CD8-positive, alpha-beta memory T cell (primary cell): ENCODE results near the gene VASH2. TPM values are rescaled to one million over a fixed set of nuclear protein-coding genes. Genes with fewer than 3 reads are reported as not detected.

Experiments
- CTCF ChIA-PET: fragments of 350-600 bp; sonication (Branson Sonifier 250); formaldehyde crosslinking; loops from one replicate; lab custom pipeline; 2021; ENCODE audit warnings: antibody characterized with exemption; lab: Charles Lee
- POLR2A ChIA-PET: fragments of 350-600 bp; sonication (Branson Sonifier 250); formaldehyde crosslinking; loops from one replicate; lab custom pipeline; 2021; ENCODE audit warnings: antibody characterized with exemption; lab: Charles Lee
- DNase-seq, 5 donors: peaks; one replicate each; pipeline versions ENCODE4 v3.0.0 to v3.0.0-alpha.2; 2020 to 2022; ENCODE audit warnings: mixed read lengths in 1 of 5
- H3K27ac ChIP-seq: one replicate; pipeline ENCODE4 v1.7.0; 2013; ENCODE audit warnings: low read depth, mild to moderate bottlenecking, low read length, moderate library complexity
- H3K27me3 ChIP-seq: 2 replicates; pipeline ENCODE4 v1.7.0; 2013; ENCODE audit warnings: low read length, mild to moderate bottlenecking; ENCODE audit not compliant: insufficient read depth, poor library complexity, severe bottlenecking
- H3K36me3 ChIP-seq: 2 replicates; pipeline ENCODE4 v1.7.0; 2013; ENCODE audit warnings: mild to moderate bottlenecking, low read length, moderate library complexity; ENCODE audit not compliant: insufficient read depth
- H3K4me1 ChIP-seq: 2 replicates; pipeline ENCODE4 v1.7.0; 2013; ENCODE audit warnings: mild to moderate bottlenecking, low read length, moderate library complexity; ENCODE audit not compliant: insufficient read depth
- H3K4me3 ChIP-seq: 2 replicates; pipeline ENCODE4 v1.7.0; 2013; ENCODE audit warnings: mild to moderate bottlenecking, low read length
- H3K9me3 ChIP-seq: 2 replicates; pipeline ENCODE4 v1.7.0; 2013; ENCODE audit warnings: mild to moderate bottlenecking, low read length
- H3K27ac Mint-ChIP-seq, 8 donors: one replicate each; pipeline ENCODE4 v1.8.0; 2020 to 2021; ENCODE audit warnings: mixed read lengths in 8 of 8, mild to moderate bottlenecking in 6 of 8, inconsistent platforms in 3 of 8, moderate library complexity in 3 of 8
- H3K27me3 Mint-ChIP-seq, 2 donors: one replicate each; pipeline ENCODE4 v1.8.0; 2020 to 2021; ENCODE audit warnings: mixed read lengths in 2 of 2, mild to moderate bottlenecking in 1 of 2, moderate library complexity in 1 of 2
- H3K36me3 Mint-ChIP-seq, 3 donors: one replicate each; pipeline ENCODE4 v1.8.0; 2020 to 2021; ENCODE audit warnings: mixed read lengths in 3 of 3, inconsistent platforms in 1 of 3, mild to moderate bottlenecking in 1 of 3
- H3K4me1 Mint-ChIP-seq, 3 donors: one replicate each; pipeline ENCODE4 v1.8.0; 2020 to 2021; ENCODE audit warnings: mixed read lengths in 3 of 3, inconsistent platforms in 1 of 3, mild to moderate bottlenecking in 1 of 3
- H3K4me3 Mint-ChIP-seq, 7 donors: one replicate each; pipeline ENCODE4 v1.8.0; 2020 to 2021; ENCODE audit warnings: mixed read lengths in 7 of 7, mild to moderate bottlenecking in 6 of 7, moderate library complexity in 4 of 7, inconsistent platforms in 2 of 7
- H3K9me3 Mint-ChIP-seq, 5 donors: one replicate each; pipeline ENCODE4 v1.8.0; 2020 to 2022; ENCODE audit warnings: mixed read lengths in 5 of 5, mild to moderate bottlenecking in 3 of 5, moderate library complexity in 2 of 5, inconsistent platforms in 1 of 5
- polyA plus RNA-seq: library from polyadenylated mRNA; unstranded; fragments of 300-500 nt; fragmentation: Illumina TruSeq; gene quantifications from one replicate; pipeline ENCODE4 v1.2.3, GENCODE V29; 2021
- total RNA-seq, 2 experiments: library from RNA; stranded (reverse); gene quantifications; one replicate each; pipeline ENCODE4 v1.2.3, GENCODE V29; 2021

Gene VASH2
- total and polyA plus RNA-seq, 3 experiments from 2014 or later: 0.07 to 0.18 TPM; not detected in 1

DNA sequence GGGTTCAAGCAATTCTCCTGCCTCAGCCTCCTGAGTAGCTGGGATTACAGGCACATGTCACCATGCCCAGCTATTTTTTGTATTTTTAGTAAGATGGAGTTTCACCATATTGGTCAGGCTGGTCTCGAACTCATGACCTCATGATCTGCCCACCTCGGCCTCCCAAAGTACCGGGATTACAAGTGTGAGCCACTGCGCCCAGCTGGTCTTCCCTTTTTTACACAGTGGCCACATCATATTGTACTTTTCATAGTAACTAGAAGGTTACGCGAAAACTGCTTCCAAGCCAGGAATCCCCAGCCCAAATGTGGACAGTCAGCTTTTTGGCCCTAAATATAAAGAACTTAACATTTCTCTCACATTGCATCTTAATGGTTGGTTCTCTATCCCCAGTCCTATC, 4.2 kb downstream of the VASH2 start:
- DNase-seq: no peak
- Histone ChIP-seq H3K9me3 (no peaks in the 10 kb centered on the region), H3K27ac (no peak overlapping the region), H3K27me3 (peaks cover 16% of the 10 kb centered on the region), H3K36me3 (no peaks in the 10 kb centered on the region), H3K4me3 (no peak overlapping the region), H3K4me1 (no peaks in the 10 kb centered on the region)
- Mint-ChIP-seq H3K36me3 (no peaks in the 10 kb centered on the region), H3K27me3 (peaks cover 33 to 72% of the 10 kb centered on the region in 2 donors), H3K27ac (no peak overlapping the region), H3K9me3 (peaks cover 0 to 1% (median 0%) of the 10 kb centered on the region in 5 donors), H3K4me1 (peaks cover 7 to 20% (median 9%) of the 10 kb centered on the region in 3 donors), H3K4me3 (no peak overlapping the region)
- CTCF ChIA-PET: no interaction called here
- POLR2A ChIA-PET: no interaction called here

DNA sequence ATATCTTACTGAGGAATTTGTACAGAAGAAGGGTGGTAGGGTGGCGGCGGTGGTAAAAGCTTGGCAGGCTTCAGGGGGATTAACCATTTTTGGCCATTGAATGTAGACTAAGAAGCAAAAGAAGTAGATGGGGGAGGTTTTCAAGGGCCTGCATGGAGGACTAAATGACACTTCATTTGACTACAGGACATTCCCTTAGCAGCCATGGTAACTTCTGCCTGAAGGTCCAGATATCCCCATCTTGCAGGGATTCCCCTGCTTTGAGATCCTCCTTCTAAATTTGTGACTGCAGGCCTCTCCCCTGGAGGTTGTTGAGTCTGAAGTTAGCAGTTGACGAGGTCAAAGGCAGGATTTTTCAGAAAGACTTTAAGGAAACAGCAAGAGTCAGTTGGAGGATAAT, 4.8 kb downstream of the VASH2 start:
- Mint-ChIP-seq H3K4me3 (no peak overlapping the region), H3K36me3 (no peaks in the 10 kb centered on the region), H3K9me3 (peaks cover 0 to 1% (median 0%) of the 10 kb centered on the region in 5 donors), H3K4me1 (peaks cover 7 to 14% (median 9%) of the 10 kb centered on the region in 3 donors), H3K27ac (no peak overlapping the region), H3K27me3 (peaks cover 33 to 68% of the 10 kb centered on the region in 2 donors)
- Histone ChIP-seq H3K9me3 (no peaks in the 10 kb centered on the region), H3K27ac (no peak overlapping the region), H3K4me3 (no peak overlapping the region), H3K36me3 (no peaks in the 10 kb centered on the region), H3K27me3 (peaks cover 16% of the 10 kb centered on the region), H3K4me1 (no peaks in the 10 kb centered on the region)
- POLR2A ChIA-PET: no interaction called here
- DNase-seq: no peak
- CTCF ChIA-PET: no interaction called here

DNA sequence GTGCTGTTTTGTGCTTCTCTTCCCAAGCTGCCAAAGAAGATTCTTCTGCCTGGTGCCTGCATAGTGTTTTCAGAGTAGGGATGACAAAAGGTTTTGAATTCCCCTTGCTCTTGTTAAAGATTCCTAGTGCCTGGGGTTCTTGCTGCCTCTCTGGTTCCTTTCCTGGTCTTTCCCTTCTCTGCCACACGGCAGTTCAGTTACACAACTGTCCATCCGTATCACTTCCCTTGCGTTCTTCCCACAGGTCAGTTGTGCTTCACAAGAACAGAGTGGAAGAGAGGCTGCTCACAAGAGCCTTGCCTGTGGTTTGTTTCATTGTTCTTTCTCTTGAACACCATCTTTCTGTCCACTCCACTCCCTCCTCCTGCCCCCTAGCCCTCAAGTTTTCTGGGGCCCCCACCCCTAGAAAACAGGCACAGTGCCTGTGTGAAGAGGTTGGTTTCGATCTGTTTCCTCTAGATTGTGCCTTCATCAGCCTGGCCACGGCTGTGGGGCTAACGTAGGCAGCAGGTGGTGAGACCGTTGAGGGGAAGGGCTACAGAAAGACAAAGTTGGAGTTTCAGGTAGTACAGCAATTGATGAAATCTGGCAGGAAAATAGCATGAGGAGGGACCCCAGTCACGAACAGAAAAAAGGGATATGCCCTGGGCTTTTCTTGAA, 5.8 kb downstream of the VASH2 start:
- DNase-seq: no peak
- no peak overlapping the region for H3K27ac ChIP-seq
- peaks cover 14% of the 10 kb centered on the region for H3K27me3 ChIP-seq
- H3K36me3 ChIP-seq: no peaks in the 10 kb centered on the region
- Mint-ChIP-seq H3K27ac (no peak overlapping the region), H3K9me3 (peaks cover 0 to 1% (median 0%) of the 10 kb centered on the region in 5 donors), H3K36me3 (no peaks in the 10 kb centered on the region), H3K27me3 (peaks cover 26 to 64% of the 10 kb centered on the region in 2 donors), H3K4me1 (peaks cover 4 to 6% (median 5%) of the 10 kb centered on the region in 3 donors), H3K4me3 (no peak overlapping the region)
- no peaks in the 10 kb centered on the region for H3K4me1 ChIP-seq
- ChIA-PET CTCF (no interaction called here), POLR2A (no interaction called here)
- no peaks in the 10 kb centered on the region for H3K9me3 ChIP-seq
- H3K4me3 ChIP-seq: no peak overlapping the region

- ChIA-PET CTCF (interaction anchor here (1.2 kb wide), 1 partner anchor 208 kb away, joined by 3 read pairs; no protein-coding TSS in a partner anchor), POLR2A (no interaction called here)
- Mint-ChIP-seq H3K27ac (no peak overlapping the region), H3K9me3 (peaks cover 0 to 1% (median 0%) of the 10 kb centered on the region in 5 donors), H3K27me3 (peaks cover 18 to 69% of the 10 kb centered on the region in 2 donors), H3K4me3 (no peak overlapping the region), H3K36me3 (no peaks in the 10 kb centered on the region), H3K4me1 (no peaks in the 10 kb centered on the region)
- H3K4me3 ChIP-seq: no peak overlapping the region
- peaks cover 5% of the 10 kb centered on the region for H3K27me3 ChIP-seq
- no peak overlapping the region for H3K27ac ChIP-seq
- no peak for DNase-seq
- no peaks in the 10 kb centered on the region for H3K9me3 ChIP-seq
- H3K4me1 ChIP-seq: no peaks in the 10 kb centered on the region
- H3K36me3 ChIP-seq: no peaks in the 10 kb centered on the region
These were observed 7.2 kb downstream of the VASH2 start for GRCh38 chr1:212957546-212957945.

- POLR2A ChIA-PET: no interaction called here
These were observed 7.8 kb downstream of the VASH2 start for GRCh38 chr1:212958175-212958574.

DNA sequence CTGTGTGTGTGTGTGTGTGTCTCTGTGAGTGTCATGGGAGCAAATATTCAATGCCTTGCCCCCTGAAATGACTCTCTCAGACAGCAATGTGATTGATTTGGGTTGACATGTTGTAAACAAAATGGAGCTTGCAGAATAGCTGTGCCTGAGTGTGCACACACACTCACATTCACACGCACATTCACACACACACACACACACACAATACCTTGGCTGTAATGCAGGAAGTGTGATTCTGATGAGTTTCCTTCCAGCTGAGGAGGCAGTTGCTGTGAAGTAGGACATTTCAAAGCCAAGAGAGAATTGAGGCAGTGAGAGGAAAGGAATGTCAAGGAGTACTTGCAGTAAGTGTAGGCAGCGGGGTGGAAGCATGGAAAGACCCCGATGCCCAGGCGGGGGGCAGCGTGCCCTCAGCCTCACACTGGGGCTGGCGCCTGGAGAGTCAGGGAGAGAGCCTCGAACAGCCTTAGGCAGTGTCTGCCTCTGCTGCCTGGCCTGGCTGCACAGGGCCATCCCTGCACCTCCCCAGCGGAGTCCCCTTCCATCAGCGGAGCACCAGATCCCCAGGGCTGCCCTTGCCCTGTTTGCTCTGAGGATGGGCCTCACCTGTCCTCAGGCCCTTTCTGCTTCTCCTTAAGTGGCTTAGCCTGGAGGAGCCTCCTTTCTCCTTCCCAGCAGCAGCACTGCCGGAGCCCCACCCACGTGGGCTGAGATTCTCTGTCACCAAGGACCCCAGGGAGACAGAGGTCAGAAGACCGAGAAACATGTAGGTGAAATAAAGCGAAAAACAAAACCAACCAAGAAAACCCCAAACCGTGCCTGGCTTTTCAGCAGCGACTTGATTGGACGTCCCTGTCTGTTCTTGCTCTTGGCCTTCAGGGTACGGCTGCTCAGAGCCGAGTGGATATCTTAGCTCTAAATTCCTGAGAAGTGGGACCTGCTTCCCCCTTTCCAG, 9.2 kb downstream of the VASH2 start:
- Mint-ChIP-seq H3K27me3 (peaks cover 9 to 69% of the 10 kb centered on the region in 2 donors), H3K36me3 (no peaks in the 10 kb centered on the region), H3K9me3 (peaks cover 0 to 1% (median 0%) of the 10 kb centered on the region in 5 donors), H3K4me3 (no peak overlapping the region), H3K4me1 (no peaks in the 10 kb centered on the region), H3K27ac (no peak overlapping the region)
- ChIA-PET CTCF (no interaction called here), POLR2A (no interaction called here)
- DNase-seq: no peak
- Histone ChIP-seq H3K27me3 (peaks cover 6% of the 10 kb centered on the region), H3K36me3 (no peaks in the 10 kb centered on the region), H3K9me3 (no peaks in the 10 kb centered on the region), H3K4me1 (no peaks in the 10 kb centered on the region), H3K27ac (no peak overlapping the region), H3K4me3 (no peak overlapping the region)

More at GRCh38 chr1:212958175-212958574, 7.8 kb downstream of the VASH2 start:
- Mint-ChIP-seq H3K4me3 (no peak overlapping the region), H3K4me1 (no peaks in the 10 kb centered on the region), H3K27ac (no peak overlapping the region), H3K27me3 (peaks cover 13 to 69% of the 10 kb centered on the region in 2 donors), H3K9me3 (peaks cover 0 to 1% (median 0%) of the 10 kb centered on the region in 5 donors), H3K36me3 (no peaks in the 10 kb centered on the region)
- CTCF ChIA-PET: interaction anchor here (1.2 kb wide), 1 partner anchor 208 kb away, joined by 3 read pairs; no protein-coding TSS in a partner anchor
- Histone ChIP-seq H3K4me3 (no peak overlapping the region), H3K27ac (no peak overlapping the region), H3K4me1 (no peaks in the 10 kb centered on the region), H3K36me3 (no peaks in the 10 kb centered on the region), H3K27me3 (peaks cover 5% of the 10 kb centered on the region), H3K9me3 (no peaks in the 10 kb centered on the region)
- no peak for DNase-seq

DNA sequence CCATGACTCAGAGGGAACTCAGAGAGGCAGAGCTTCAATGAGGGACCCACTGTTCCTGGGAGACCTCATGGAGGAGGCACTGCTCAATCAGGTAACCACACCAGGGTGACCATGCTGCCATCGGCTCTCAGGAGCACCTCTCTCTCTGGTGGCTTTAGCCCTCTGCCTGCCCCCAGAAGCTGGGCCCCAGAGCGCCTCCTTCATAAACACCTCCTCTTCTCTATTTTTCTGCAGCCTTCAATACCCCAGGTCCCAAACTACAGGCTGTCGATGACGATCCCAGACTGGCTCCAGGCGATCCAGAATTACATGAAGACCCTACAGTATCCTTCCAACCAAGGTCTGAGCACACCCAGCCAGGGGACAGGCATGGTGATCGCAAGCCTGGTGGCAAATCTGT, 10.6 kb downstream of the VASH2 start:
- H3K4me3 Mint-ChIP-seq: no peak overlapping the region
- peaks cover 6% of the 10 kb centered on the region for H3K27me3 ChIP-seq
- H3K4me1 ChIP-seq: no peaks in the 10 kb centered on the region
- H3K36me3 ChIP-seq: no peaks in the 10 kb centered on the region
- ChIA-PET POLR2A (no interaction called here), CTCF (no interaction called here)
- H3K27ac ChIP-seq: no peak overlapping the region
- H3K4me3 ChIP-seq: no peak overlapping the region
- DNase-seq: no peak
- no peaks in the 10 kb centered on the region for H3K36me3 Mint-ChIP-seq
- no peak overlapping the region for H3K27ac Mint-ChIP-seq
- H3K4me1 Mint-ChIP-seq: no peaks in the 10 kb centered on the region
- H3K27me3 Mint-ChIP-seq: peaks cover 12 to 67% of the 10 kb centered on the region in 2 donors
- H3K9me3 ChIP-seq: no peaks in the 10 kb centered on the region
- H3K9me3 Mint-ChIP-seq: peaks cover 0 to 1% (median 0%) of the 10 kb centered on the region in 5 donors

- ChIA-PET CTCF (no interaction called here), POLR2A (no interaction called here)
- H3K9me3 Mint-ChIP-seq: no peaks in the 10 kb centered on the region
- H3K36me3 Mint-ChIP-seq: no peaks in the 10 kb centered on the region
- Histone ChIP-seq H3K36me3 (no peaks in the 10 kb centered on the region), H3K4me3 (no peak overlapping the region), H3K27ac (no peak overlapping the region), H3K27me3 (peaks cover 6% of the 10 kb centered on the region), H3K9me3 (no peaks in the 10 kb centered on the region), H3K4me1 (no peaks in the 10 kb centered on the region)
- no peaks in the 10 kb centered on the region for H3K4me1 Mint-ChIP-seq
- H3K27me3 Mint-ChIP-seq: peaks cover 11 to 70% of the 10 kb centered on the region in 2 donors
- no peak overlapping the region for H3K27ac Mint-ChIP-seq
- H3K4me3 Mint-ChIP-seq: no peak overlapping the region
- DNase-seq: no peak
These were observed 12.2 kb downstream of the VASH2 start for GRCh38 chr1:212962509-212962908.
